ENCODE data around the gene DLX3.

Gene DLX3

DNA sequence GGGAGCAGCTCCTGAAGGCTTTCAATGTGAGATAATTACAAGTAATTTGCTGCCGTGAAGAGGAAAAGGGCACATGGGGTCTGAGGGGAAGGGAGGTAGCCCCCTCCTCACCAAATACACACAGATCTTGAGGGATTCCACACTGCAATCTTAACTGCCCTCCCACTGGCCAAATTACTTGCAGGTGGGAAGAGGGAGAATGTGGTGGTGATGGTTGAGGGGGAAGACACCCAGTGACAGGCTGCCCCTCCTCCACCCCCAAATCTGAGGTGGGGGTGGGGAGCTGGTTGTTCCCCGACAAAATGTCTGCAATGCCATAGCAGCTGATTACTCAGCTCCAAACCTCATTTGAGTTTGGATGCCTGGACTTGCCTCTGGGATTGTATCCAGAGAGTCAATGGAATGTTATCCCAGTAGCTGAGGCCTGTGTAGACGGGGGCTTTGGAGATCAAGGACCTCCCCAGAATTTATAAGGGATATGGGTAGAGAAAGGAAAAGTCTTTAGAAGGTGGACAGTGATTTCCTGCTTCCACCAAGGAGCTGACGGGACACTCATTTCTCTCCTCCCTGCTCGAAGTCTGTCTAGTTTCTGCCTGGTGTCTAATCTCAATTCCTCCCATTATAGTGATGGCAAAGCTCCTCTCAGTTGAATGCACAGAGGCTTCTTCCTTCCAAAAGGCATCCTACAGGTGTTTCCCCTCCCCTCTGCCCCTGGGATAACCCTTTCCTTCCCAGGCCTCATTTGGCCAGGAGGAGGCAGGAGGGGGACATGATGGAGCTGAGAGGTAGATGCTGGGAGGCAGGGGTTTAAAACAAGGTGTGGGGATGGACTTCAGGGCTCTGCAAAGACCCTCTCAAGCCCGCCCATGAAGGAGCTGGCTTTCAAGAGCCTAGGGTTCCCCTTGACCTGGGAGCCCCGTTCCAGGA is 17.3 kb downstream of the DLX3 start:
- H3K36me3 ChIP-seq (replicated peaks): no peaks in the 10 kb centered on the region
- no peak overlapping the region for H3K27ac ChIP-seq
- peaks cover 64% of the 10 kb centered on the region for H3K27me3 ChIP-seq (replicated peaks)
- DNase-seq: no peak
- TF ChIP-seq CTCF (IDR thresholded peaks at IDR 0.05; ENCODE audit: low read depth, low read length, missing control alignments): no peak
- H3K4me3 ChIP-seq (ENCODE audit: low read depth, low read length): no peak overlapping the region
- in situ Hi-C loops (cut with HindIII; ENCODE audit: low pct_ligation_motif_present, low sequenced_read_pairs): no loop called here

DNA sequence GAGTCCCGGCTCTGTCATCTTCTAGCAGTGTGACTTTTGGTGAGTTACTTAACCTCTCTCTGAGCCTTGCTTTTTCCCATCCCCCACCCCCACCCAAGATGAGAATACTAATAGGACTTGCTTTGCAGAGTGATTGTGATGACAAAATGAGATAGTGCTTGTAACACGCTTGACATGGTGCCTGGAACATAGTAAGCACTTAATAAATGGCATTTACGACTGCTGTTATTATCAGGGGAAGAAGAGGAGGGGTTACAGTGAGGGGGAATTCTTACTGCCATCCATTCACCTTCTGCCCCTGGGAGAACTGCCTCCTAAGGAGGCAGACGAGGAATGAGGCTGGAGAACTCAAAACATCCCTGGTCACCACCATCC is 18.2 kb downstream of the DLX3 start:
- H3K36me3 ChIP-seq (replicated peaks): no peaks in the 10 kb centered on the region
- no peak for TF ChIP-seq CTCF (IDR thresholded peaks at IDR 0.05; ENCODE audit: low read depth, low read length, missing control alignments)
- H3K27ac ChIP-seq: no peak overlapping the region
- H3K4me3 ChIP-seq (ENCODE audit: low read depth, low read length): no peak overlapping the region
- peaks cover 73% of the 10 kb centered on the region for H3K27me3 ChIP-seq (replicated peaks)
- in situ Hi-C loops (cut with HindIII; ENCODE audit: low pct_ligation_motif_present, low sequenced_read_pairs): no loop called here
- no peak for DNase-seq

DNA sequence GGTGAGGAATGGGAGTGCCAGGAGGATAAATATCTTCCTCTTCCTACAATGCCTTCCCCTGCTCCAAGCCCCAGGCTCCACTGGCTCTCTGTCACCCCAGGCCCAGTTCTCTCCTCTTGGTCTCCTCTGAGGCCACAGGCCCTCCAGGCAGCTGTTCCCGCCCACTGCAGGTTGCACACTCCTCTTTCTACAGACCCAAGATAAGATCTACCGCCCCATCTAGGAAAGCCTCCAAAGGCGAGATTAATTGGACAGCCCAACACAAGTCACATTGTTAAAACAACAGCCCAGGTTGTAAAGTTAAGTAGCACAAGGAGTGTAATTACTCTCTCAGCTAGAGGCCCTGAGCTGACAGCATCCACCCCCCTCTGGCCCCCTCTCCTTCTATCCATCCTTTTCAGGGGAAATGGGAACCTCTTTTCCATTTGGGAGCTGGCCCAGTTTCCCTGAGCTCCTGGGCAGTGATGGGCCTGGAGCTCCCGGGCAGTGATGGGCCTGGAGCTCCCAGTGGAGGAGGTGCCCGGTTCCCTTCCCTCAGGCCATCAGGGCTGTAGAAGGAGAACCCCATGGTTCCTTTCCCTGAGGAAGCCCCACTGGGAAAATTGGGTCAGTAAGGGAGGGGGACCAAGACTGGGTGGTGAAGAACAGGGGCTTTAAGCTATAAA is 18.7 kb downstream of the DLX3 start:
- Histone ChIP-seq H3K36me3 (replicated peaks) (no peaks in the 10 kb centered on the region), H3K27ac (no peak overlapping the region), H3K27me3 (replicated peaks) (peaks cover 77% of the 10 kb centered on the region), H3K4me3 (ENCODE audit: low read depth, low read length) (no peak overlapping the region)
- in situ Hi-C loops (cut with HindIII; ENCODE audit: low pct_ligation_motif_present, low sequenced_read_pairs): no loop called here
- no peak for TF ChIP-seq CTCF (IDR thresholded peaks at IDR 0.05; ENCODE audit: low read depth, low read length, missing control alignments)
- no peak for DNase-seq

DNA sequence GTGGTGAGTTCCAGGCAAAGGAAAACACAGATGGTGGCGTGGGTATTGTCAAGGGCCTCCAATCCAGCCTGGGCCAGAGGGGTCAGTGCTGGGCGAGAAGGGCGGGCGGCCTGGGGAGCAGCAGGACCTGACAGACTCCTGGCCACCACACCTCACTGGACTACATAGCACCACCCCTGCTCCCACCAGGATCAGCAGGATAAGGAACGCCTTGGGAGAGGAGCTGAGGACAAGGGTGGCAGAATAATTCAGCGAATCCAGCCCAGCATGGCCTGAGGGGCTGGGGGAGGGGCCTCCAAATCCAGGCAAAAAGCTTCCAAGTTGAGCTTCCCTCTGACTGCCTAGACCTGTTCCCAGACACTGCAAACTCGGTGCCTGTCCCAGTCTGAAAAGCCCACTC is 19.5 kb downstream of the DLX3 start:
- H3K4me3 ChIP-seq (ENCODE audit: low read depth, low read length): no peak overlapping the region
- no peak for TF ChIP-seq CTCF (IDR thresholded peaks at IDR 0.05; ENCODE audit: low read depth, low read length, missing control alignments)
- no peaks in the 10 kb centered on the region for H3K36me3 ChIP-seq (replicated peaks)
- in situ Hi-C loops (cut with HindIII; ENCODE audit: low pct_ligation_motif_present, low sequenced_read_pairs): no loop called here
- no peak for DNase-seq
- H3K27me3 ChIP-seq (replicated peaks): peaks cover 78% of the 10 kb centered on the region
- no peak overlapping the region for H3K27ac ChIP-seq

DNA sequence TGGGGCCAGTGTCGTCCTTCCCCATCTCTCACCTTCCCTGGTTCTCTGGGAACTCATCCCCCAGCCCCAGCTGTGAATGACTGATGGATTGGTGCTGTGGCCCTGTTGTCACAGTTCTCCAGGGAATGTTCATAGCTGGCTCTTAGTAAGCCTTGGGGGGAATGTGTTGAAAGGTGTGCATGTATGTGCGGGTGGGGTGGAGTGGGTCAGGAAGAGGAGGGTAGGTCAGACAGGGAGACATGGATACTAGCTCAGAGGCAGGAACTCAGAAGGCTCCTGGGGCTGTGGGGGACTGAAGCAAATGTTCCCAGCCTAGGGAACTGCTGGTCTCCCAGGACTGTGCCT is 21.8 kb downstream of the DLX3 start:
- Histone ChIP-seq H3K36me3 (replicated peaks) (no peaks in the 10 kb centered on the region), H3K27me3 (replicated peaks) (peaks cover 91% of the 10 kb centered on the region), H3K27ac (no peak overlapping the region), H3K4me3 (ENCODE audit: low read depth, low read length) (no peak overlapping the region)
- DNase-seq: no peak
- TF ChIP-seq CTCF (IDR thresholded peaks at IDR 0.05; ENCODE audit: low read depth, low read length, missing control alignments): no peak
- in situ Hi-C loops (cut with HindIII; ENCODE audit: low pct_ligation_motif_present, low sequenced_read_pairs): no loop called here
